HepG2 (cell line): ENCODE results near the gene HIGD1C. TPM values are rescaled to one million over a fixed set of nuclear protein-coding genes. Genes with fewer than 3 reads are reported as not detected.

Source experiments
- ATAC-seq: fragments of 200-7000 bp; cut with Tn5 transposase; 3 replicates; pipeline ENCODE4 v1.9.1; 2020; ENCODE audit warnings: mild to moderate bottlenecking, moderate library complexity
- BruUV-seq: library from RNA; stranded (reverse); fragments of 400-500 nt; replicated peaks from 2 replicates; lab custom pipeline; 2021; lab: Mats Ljungman, UMichigan
- CTCF ChIA-PET: fragments of 300-600 bp; formaldehyde crosslinking; extraction: SDS; loops from one replicate; lab custom pipeline; 2021; ENCODE audit warnings: low total read pairs, inconsistent platforms, low intra/inter-chr PET ratio; lab: Yijun Ruan, JAX
- POLR2A ChIA-PET: fragments of 350-600 bp; sonication (Branson Sonifier 250); formaldehyde crosslinking; loops from one replicate; lab custom pipeline; 2020; ENCODE audit warnings: antibody characterized with exemption, inconsistent platforms; lab: Yijun Ruan, JAX
- DNase-seq: peaks from one replicate; pipeline ENCODE4 v3.0.0-alpha.2; 2015; ENCODE audit warnings: low spot score
- FAIRE-seq: peaks from 3 replicates; lab custom pipeline; 2011; peaks lifted over from hg19 to GRCh38; lab: Jason Lieb, UNC
- H2AFZ ChIP-seq: one replicate; pipeline ENCODE4 v1.6.1; 2011; ENCODE audit warnings: low read length, inconsistent platforms
- H3K27ac ChIP-seq: fragments of 300-600 bp; 3 replicates; pipeline ENCODE4 v1.8.0; 2011; ENCODE audit warnings: mixed run types, mild to moderate bottlenecking, mixed read lengths, low read length, inconsistent platforms; ENCODE audit not compliant: insufficient read depth; ENCODE audit errors: extremely low read length
- H3K27me3 ChIP-seq, 2 experiments: fragments of 200-600 bp in 1 of 2; 2 replicates in 1 of 2; 3 replicates in 1 of 2; pipeline versions ENCODE4 v1.6.0 to v1.8.0; 2011; ENCODE audit warnings: low read length in 2 of 2, mild to moderate bottlenecking in 2 of 2, moderate library complexity in 2 of 2, inconsistent platforms in 1 of 2; ENCODE audit not compliant: insufficient read depth in 2 of 2, control insufficient read depth in 1 of 2
- H3K36me3 ChIP-seq, 2 experiments: fragments of 200-600 bp in 1 of 2; replicated peaks in 1 of 2; 2 replicates in 1 of 2; 3 replicates in 1 of 2; pipeline versions ENCODE4 v1.5.1 to v1.8.0; 2011; ENCODE audit warnings: low read length in 2 of 2, inconsistent platforms in 1 of 2; ENCODE audit not compliant: insufficient read depth in 2 of 2, control insufficient read depth in 1 of 2
- H3K4me1 ChIP-seq: 2 replicates; pipeline ENCODE4 v1.5.1; 2012; ENCODE audit warnings: low read length, inconsistent platforms; ENCODE audit not compliant: insufficient read depth
- H3K4me2 ChIP-seq: 2 replicates; pipeline ENCODE4 v1.6.0; 2011; ENCODE audit warnings: low read depth, low read length, inconsistent platforms
- H3K4me3 ChIP-seq, 3 experiments: fragments of 200-600 bp in 1 of 3; sonication (generic), shearing (Covaris generic) in 1 of 3; replicated peaks in 1 of 3; 2 replicates each; pipeline ENCODE4 v1.5.1; 2011 to 2016; ENCODE audit warnings: low read length in 3 of 3, inconsistent platforms in 2 of 3, low read depth in 2 of 3, mild to moderate bottlenecking in 2 of 3, control low read depth in 1 of 3, mixed read lengths in 1 of 3; ENCODE audit not compliant: insufficient read depth in 1 of 3
- H3K79me2 ChIP-seq: one replicate; pipeline ENCODE4 v1.6.1; 2011; ENCODE audit warnings: low read length, inconsistent platforms; ENCODE audit not compliant: insufficient read depth
- H3K9ac ChIP-seq: 2 replicates; pipeline ENCODE4 v1.6.0; 2011; ENCODE audit warnings: mild to moderate bottlenecking, low read depth, low read length, inconsistent platforms; ENCODE audit not compliant: insufficient read depth
- H3K9me3 ChIP-seq: 2 replicates; pipeline ENCODE4 v1.5.1; 2012; ENCODE audit warnings: mild to moderate bottlenecking, low read length
- H4K20me1 ChIP-seq: 2 replicates; pipeline ENCODE4 v1.6.0; 2011; ENCODE audit warnings: inconsistent platforms, mild to moderate bottlenecking, low read length, moderate library complexity; ENCODE audit not compliant: insufficient read depth
- ARNTL ChIP-seq: sonication (generic); formaldehyde crosslinking; IDR thresholded peaks from 2 replicates; pipeline ENCODE4 v1.4.0; 2020; ENCODE audit warnings: mild to moderate bottlenecking, missing genetic modification reagents
- HDAC1 ChIP-seq: sonication (generic); formaldehyde crosslinking; IDR thresholded peaks from 2 replicates; pipeline ENCODE4 v1.5.1; 2020; ENCODE audit warnings: mild to moderate bottlenecking, missing genetic modification reagents
- MAFF ChIP-seq: IDR thresholded peaks from 2 replicates; pipeline ENCODE4 v1.6.1; 2011; ENCODE audit warnings: low read depth, low read length, improper control_type of control experiment
- MAFK ChIP-seq, 2 experiments: IDR thresholded peaks in 1 of 2; conservative IDR thresholded peaks in 1 of 2; 2 replicates each; pipeline ENCODE4 v1.6.1; 2011; ENCODE audit warnings: improper control_type of control experiment in 2 of 2, low read length in 2 of 2
- SNAPC2 ChIP-seq: sonication (generic); formaldehyde crosslinking; IDR thresholded peaks from 2 replicates; pipeline ENCODE4 v1.8.1; 2022; ENCODE audit warnings: mild to moderate bottlenecking, missing genetic modification reagents
- WGBS: methylation state at CpG from one replicate; pipeline ENCODE4 v1.1.6; 2017; ENCODE audit warnings: low lambda C conversion rate; 5-methylcytosine and 5-hydroxymethylcytosine counted together
- in situ Hi-C: cut with HindIII; loops from 2 replicates; pipeline ENCODE4 v1.10.0; 2017; ENCODE audit warnings: low pct_unique_long_range_greater_than_20kb; ENCODE audit not compliant: extremely low pct_ligation_motif_present
- intact Hi-C: fragments of 100-400 bp; cut with micrococcal nuclease; formaldehyde crosslinking; loops from one replicate; pipeline ENCODE4 v1.10.0; 2022; ENCODE audit not compliant: unreplicated experiment
- polyA plus RNA-seq, 8 experiments: library from polyadenylated mRNA; depleted of rRNA in 3 of 8; stranded (reverse) in 7 of 8; unstranded in 1 of 8; fragments of >200 nt; fragmentation: Illumina TruSeq in 4 of 8; extraction: Trizol in 4 of 8; gene quantifications; 2 replicates each; pipeline versions ENCODE4 v1.2.1 to v1.2.3, GENCODE V29; 2011 to 2016; ENCODE audit warnings: low read depth in 4 of 8, missing spikeins in 1 of 8, mixed read lengths in 1 of 8; ENCODE audit not compliant: insufficient read depth in 1 of 8
- total RNA-seq, 5 experiments: library from RNA; depleted of rRNA; stranded (reverse); fragments of >200 nt; fragmentation: Illumina TruSeq; extraction: Trizol; gene quantifications; 2 replicates each; pipeline ENCODE4 v1.2.3, GENCODE V29; 2016; ENCODE audit warnings: low read depth in 1 of 5

The HIGD1C gene
- total and polyA plus RNA-seq, 2 of the 13 experiments (the other 11 are each of a cell fraction or from before 2014, with no cell fraction given), result not detected

DNA sequence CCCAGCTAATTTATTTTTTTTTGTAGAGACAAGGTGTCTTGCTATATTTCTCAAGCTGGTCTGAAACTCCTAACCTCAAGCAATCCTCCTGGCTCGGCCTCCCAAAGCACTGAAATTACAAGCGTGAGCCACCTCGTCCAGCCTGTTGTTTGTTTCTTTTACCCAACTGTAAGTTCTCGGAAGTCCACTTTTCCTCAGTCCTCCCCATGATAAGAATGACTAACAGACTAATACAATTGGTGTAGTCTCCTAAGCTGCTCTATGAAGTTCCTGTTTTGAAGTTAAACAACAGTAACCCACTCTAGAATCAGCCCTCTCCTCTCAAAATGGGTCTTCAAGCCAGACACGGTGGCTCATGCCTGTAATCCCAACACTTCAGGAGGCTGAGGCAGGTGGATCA lies 36.5 kb downstream of the HIGD1C start:
- DNase-seq (no peak), ATAC-seq (no peak), FAIRE-seq (no peak)
- intact Hi-C loops (no loop called here), in situ Hi-C loops (loop anchor here (5.0 kb wide), 1 partner anchor 162 kb away; no protein-coding TSS in a partner anchor)
- Histone ChIP-seq H3K4me2 (no peak overlapping the region), H4K20me1 (no peaks in the 10 kb centered on the region), H3K27me3 (no peaks in the 10 kb centered on the region), H3K4me1 (peaks cover 20% of the 10 kb centered on the region), H3K27ac (no peak overlapping the region), H3K36me3 (peaks cover 19 to 41% of the 10 kb centered on the region in 2 experiments), H3K9me3 (no peaks in the 10 kb centered on the region), H3K4me3 (no peak overlapping the region), H3K9ac (no peak overlapping the region), H2AFZ (no peak overlapping the region), H3K79me2 (no peaks in the 10 kb centered on the region)
- TF ChIP-seq ARNTL (CRISPR knock-in tag) (no peak), SNAPC2 (CRISPR knock-in tag) (no peak)
- CTCF ChIA-PET, result no interaction called here
- WGBS, result 98% methylated on average over 5 of the region's 5 CpGs
- POLR2A ChIA-PET, result interaction anchor here (1.1 to 1.8 kb wide), 2 partner anchors 37 to 55 kb away, joined by 3 read pairs; partner anchors contain the start of gene SLC11A2
- BruUV-seq, result no TSS peak

DNA sequence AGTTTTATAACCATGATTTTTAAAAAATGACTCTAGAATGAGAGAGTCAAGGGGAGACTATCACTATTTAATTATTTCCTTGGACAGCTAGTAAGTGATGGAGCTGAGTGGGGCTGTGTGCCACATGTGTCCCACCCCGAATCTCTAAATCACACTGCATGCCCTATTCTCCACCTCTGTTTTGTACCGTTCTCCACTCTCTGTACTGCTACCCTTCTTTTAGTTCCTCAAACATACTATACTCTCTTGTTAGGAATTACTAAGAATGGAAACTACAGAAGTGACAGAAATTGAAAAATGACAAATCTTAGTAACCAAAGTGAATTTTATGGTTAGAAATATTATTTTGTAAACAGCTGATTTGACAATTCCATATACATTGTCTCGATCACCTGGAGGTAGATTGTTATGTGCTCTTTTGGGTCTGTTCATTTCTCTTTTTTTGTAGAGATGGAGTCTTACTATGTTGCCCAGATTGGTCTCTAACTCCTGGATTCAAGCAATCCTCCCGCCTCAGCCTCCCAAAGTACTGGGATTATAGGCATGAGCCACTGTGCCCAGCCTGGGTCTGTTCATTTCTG lies 37.9 kb downstream of the HIGD1C start:
- no peak for ATAC-seq
- CTCF ChIA-PET, result no interaction called here
- TF ChIP-seq MAFF (0 out of 2 replicates have a peak, but pooled peaks have one; percentile 22), HDAC1 (no peak), MAFK (conservative IDR thresholded peaks at IDR 0.05 in 1 of 2, IDR thresholded peaks at IDR 0.05 in 1 of 2; ENCODE audit: low read length in 2 of 2) (peak; percentile 19 to 43; a peak in 2 of 4 replicates)
- H3K9me3 ChIP-seq, result no peaks in the 10 kb centered on the region
- H3K79me2 ChIP-seq, result no peaks in the 10 kb centered on the region
- intact Hi-C loops, result no loop called here
- H4K20me1 ChIP-seq, result no peaks in the 10 kb centered on the region
- FAIRE-seq, result no peak
- no peak overlapping the region for H3K27ac ChIP-seq
- in situ Hi-C loops, result no loop called here
- no peak overlapping the region for H3K4me3 ChIP-seq
- no peak overlapping the region for H3K4me2 ChIP-seq
- no peaks in the 10 kb centered on the region for H3K27me3 ChIP-seq
- WGBS, result 92% methylated on average over 4 of the region's 4 CpGs
- POLR2A ChIA-PET, result interaction anchor here (1.1 to 1.8 kb wide), 2 partner anchors 35 to 165 kb away, joined by 3 to 4 read pairs; partner anchors contain the start of gene SLC11A2
- DNase-seq, result no peak
- BruUV-seq, result no TSS peak
- no peak overlapping the region for H2AFZ ChIP-seq
- no peak overlapping the region for H3K9ac ChIP-seq
- H3K4me1 ChIP-seq, result peaks cover 16% of the 10 kb centered on the region
- peaks cover 23 to 53% of the 10 kb centered on the region in 2 experiments for H3K36me3 ChIP-seq
